Measurements from ENCODE around the gene SUPV3L1.
"Not testable (repeated sequence)": the region's sequence is repeated elsewhere in the genome, so short reads cannot be mapped to it uniquely, and the experiment has no call there.

The SUPV3L1 gene

DNA sequence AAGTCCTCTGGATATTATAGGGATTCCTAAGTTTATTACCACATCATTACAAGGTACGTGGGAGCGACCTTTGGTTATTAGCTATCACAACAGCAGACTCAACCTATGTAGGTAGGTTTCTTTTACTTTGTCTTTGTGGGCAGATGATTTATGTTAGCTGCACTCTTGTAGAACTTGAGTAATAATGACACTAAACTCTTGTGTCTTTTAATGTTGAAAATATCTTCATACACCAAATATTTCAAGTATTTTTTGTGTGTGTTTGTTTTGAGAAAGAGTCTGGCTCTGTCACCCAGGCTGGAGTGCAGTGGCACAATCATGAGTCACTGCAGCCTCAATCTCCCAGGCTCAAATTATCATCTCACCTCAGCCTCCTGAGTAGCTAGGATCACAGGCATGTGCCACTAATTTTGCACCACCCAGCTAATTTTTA, 19.2 kb upstream of the SUPV3L1 start:
- H3K4me1 ChIP-seq (ENCODE audit: control insufficient read depth, insufficient read depth, low read length) = no peaks in the 10 kb centered on the region
- H3K9ac ChIP-seq (ENCODE audit: low read length) = no peak overlapping the region
- H3K9me3 ChIP-seq (ENCODE audit: control insufficient read depth, insufficient read depth, low read depth, low read length) = no peaks in the 10 kb centered on the region
- no peaks in the 10 kb centered on the region for H3K27me3 ChIP-seq (ENCODE audit: control insufficient read depth, insufficient read depth, low read length)
- H3K36me3 ChIP-seq (ENCODE audit: control insufficient read depth, insufficient read depth, low read length) = peaks cover 33% of the 10 kb centered on the region
- no peak overlapping the region for H3K27ac ChIP-seq (ENCODE audit: low read depth, low read length)
- H3K4me3 ChIP-seq (ENCODE audit: low read depth, low read length) = no peak overlapping the region

DNA sequence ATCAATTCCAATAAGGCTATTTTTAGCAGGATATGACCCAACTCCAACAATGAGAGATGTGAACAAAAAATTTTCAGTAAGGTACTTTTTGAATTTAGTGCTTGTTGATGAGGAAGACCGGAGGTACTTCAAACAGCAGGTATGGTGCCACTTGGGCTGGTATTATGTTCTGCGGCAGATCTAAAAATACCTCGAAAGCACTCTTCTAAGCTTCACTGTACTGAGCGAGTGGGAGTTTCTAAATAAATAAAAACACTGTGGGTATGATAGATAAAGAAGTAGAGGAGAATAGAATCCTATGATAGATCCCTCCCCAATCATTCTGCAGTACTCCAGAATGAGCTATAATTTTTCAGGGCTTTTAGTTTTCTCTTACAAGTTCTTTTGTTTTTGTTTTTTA, 11.5 kb upstream of the SUPV3L1 start:
- Histone ChIP-seq H3K9me3 (ENCODE audit: control insufficient read depth, insufficient read depth, low read depth, low read length) (no peaks in the 10 kb centered on the region), H3K4me3 (ENCODE audit: low read depth, low read length) (no peak overlapping the region), H3K9ac (ENCODE audit: low read length) (no peak overlapping the region), H3K27me3 (ENCODE audit: control insufficient read depth, insufficient read depth, low read length) (no peaks in the 10 kb centered on the region), H3K36me3 (ENCODE audit: control insufficient read depth, insufficient read depth, low read length) (peaks cover 36% of the 10 kb centered on the region), H3K4me1 (ENCODE audit: control insufficient read depth, insufficient read depth, low read length) (no peaks in the 10 kb centered on the region), H3K27ac (ENCODE audit: low read depth, low read length) (no peak overlapping the region)

DNA sequence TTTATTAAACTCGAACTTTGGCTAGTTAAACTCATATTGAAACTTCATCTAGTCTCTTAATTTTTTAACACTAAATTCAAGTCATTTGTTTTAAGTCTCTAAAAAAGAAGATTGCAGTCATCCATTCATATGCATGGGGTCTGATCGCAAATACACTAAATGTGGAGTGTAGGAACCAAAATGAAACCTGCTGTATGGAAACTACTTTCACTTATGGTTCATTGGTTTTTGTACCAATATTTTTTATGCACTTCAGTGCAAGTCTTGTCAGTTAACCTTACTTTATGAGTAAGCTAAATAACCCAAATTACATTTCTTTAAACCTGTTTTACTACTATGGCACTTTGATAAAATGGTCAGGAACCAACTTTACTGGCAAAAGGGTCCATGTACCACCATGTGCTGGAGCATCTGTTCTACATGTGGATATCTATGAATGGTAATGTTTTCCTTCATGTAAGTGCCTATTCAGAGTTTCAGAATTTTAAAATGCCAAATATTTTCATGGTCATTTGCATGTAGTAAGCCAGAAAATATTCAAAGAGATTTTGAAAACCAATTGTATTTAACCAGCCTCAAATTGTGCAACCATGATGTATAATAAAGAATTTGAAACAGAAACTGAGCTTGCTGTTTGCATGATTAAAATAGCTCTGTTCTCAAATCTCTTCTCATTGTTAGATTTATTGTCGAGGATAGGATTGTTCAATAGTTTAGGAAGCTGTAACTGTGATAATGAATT, 7.6 kb upstream of the SUPV3L1 start:
- no peak overlapping the region for H3K27ac ChIP-seq (ENCODE audit: low read depth, low read length)
- H3K9me3 ChIP-seq (ENCODE audit: control insufficient read depth, insufficient read depth, low read depth, low read length) = no peaks in the 10 kb centered on the region
- peaks cover 23% of the 10 kb centered on the region for H3K36me3 ChIP-seq (ENCODE audit: control insufficient read depth, insufficient read depth, low read length)
- H3K27me3 ChIP-seq (ENCODE audit: control insufficient read depth, insufficient read depth, low read length) = no peaks in the 10 kb centered on the region
- no peak overlapping the region for H3K4me3 ChIP-seq (ENCODE audit: low read depth, low read length)
- no peaks in the 10 kb centered on the region for H3K4me1 ChIP-seq (ENCODE audit: control insufficient read depth, insufficient read depth, low read length)
- H3K9ac ChIP-seq (ENCODE audit: low read length) = no peak overlapping the region

DNA sequence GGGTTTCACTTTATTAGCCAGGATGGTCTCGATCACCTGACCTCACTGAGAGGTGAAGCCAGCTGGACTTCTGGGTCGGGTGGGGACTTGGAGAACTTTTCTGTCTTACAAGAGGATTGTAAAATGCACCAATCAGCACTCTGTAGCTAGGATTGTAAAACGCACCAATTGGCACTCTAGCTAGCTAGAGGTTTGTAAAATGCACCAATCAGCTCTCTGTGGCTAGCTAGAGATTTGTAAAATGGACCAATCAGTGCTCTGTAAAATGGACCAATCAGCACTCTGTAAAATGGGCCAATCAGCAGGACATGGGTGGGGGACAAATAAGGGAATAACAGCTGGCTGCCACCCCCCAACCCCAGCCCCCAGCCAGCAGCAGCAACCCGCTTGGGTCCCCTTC, 4.7 kb upstream of the SUPV3L1 start:
- H3K9ac ChIP-seq (ENCODE audit: low read length); H3K27ac ChIP-seq (ENCODE audit: low read depth, low read length); H3K4me3 ChIP-seq (ENCODE audit: low read depth, low read length); H3K27me3 ChIP-seq (ENCODE audit: control insufficient read depth, insufficient read depth, low read length); H3K4me1 ChIP-seq (ENCODE audit: control insufficient read depth, insufficient read depth, low read length); H3K9me3 ChIP-seq (ENCODE audit: control insufficient read depth, insufficient read depth, low read depth, low read length): not testable (repeated sequence)
- H3K36me3 ChIP-seq (ENCODE audit: control insufficient read depth, insufficient read depth, low read length) = peaks cover 12% of the 10 kb centered on the region

DNA sequence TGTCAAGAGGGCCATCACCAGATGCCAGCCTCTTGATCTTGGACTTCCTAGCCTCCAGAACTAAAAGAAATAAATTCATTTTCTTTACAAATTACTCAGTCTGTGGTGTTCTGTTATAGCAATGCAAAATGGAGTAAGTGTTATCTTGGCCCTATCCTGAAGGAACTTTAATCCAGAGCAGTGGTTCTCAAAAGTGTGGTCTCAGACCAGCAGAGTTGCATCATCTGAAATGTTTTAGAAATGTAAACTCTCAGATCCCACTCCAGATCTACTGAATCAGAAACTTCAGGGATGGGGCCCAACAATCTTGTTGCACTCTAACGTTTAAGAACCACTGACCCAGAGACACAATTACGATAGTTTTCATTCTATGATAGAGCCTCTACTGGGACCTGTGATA, 3.2 kb upstream of the SUPV3L1 start:
- Histone ChIP-seq H3K4me3 (ENCODE audit: low read depth, low read length) (no peak overlapping the region), H3K27me3 (ENCODE audit: control insufficient read depth, insufficient read depth, low read length) (no peaks in the 10 kb centered on the region), H3K9ac (ENCODE audit: low read length) (no peak overlapping the region), H3K9me3 (ENCODE audit: control insufficient read depth, insufficient read depth, low read depth, low read length) (no peaks in the 10 kb centered on the region), H3K36me3 (ENCODE audit: control insufficient read depth, insufficient read depth, low read length) (peaks cover 7% of the 10 kb centered on the region; the same call in 1 of the 2 replicates), H3K27ac (ENCODE audit: low read depth, low read length) (no peak overlapping the region), H3K4me1 (ENCODE audit: control insufficient read depth, insufficient read depth, low read length) (peaks cover 6% of the 10 kb centered on the region)

DNA sequence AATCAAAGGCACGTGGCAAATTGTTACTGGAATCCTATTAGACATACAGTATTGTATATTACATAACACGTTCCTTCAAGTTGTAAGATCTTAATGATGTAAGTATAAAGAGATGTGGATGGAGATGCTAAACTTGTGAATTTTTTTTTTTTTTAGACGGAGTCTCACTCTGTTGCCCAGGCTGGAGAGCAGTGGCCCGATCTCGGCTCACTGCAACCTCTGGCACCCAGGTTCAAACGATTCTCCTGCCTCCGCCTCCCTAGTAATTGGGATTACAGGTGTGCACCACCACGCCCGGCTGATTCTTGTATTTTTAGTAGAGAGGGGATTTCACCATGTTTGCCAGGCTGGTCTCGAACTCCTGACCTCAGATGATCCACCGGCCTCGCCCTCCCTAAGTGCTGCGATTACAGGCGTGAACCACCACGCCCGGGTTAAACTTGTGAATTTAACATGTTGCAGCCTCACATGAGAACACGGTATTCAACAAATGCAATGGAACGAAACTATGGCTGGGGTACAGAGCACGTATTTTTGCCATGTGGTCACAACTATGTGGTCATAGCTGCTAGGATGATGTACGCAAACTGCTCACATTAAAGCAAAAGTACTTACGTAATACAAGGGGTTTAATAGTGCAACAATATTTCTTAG, 818 bp upstream of the SUPV3L1 start:
- H3K4me3 ChIP-seq (ENCODE audit: low read depth, low read length) = peak overlapping the region; percentile 89
- H3K9me3 ChIP-seq (ENCODE audit: control insufficient read depth, insufficient read depth, low read depth, low read length) = no peaks in the 10 kb centered on the region
- peaks cover 7% of the 10 kb centered on the region for H3K36me3 ChIP-seq (ENCODE audit: control insufficient read depth, insufficient read depth, low read length)
- H3K27me3 ChIP-seq (ENCODE audit: control insufficient read depth, insufficient read depth, low read length) = no peaks in the 10 kb centered on the region
- peak overlapping the region; percentile 91; the same call in 1 of the 2 replicates for H3K27ac ChIP-seq (ENCODE audit: low read depth, low read length)
- peak overlapping the region; percentile 91 for H3K9ac ChIP-seq (ENCODE audit: low read length)
- peaks cover 6% of the 10 kb centered on the region for H3K4me1 ChIP-seq (ENCODE audit: control insufficient read depth, insufficient read depth, low read length)

DNA sequence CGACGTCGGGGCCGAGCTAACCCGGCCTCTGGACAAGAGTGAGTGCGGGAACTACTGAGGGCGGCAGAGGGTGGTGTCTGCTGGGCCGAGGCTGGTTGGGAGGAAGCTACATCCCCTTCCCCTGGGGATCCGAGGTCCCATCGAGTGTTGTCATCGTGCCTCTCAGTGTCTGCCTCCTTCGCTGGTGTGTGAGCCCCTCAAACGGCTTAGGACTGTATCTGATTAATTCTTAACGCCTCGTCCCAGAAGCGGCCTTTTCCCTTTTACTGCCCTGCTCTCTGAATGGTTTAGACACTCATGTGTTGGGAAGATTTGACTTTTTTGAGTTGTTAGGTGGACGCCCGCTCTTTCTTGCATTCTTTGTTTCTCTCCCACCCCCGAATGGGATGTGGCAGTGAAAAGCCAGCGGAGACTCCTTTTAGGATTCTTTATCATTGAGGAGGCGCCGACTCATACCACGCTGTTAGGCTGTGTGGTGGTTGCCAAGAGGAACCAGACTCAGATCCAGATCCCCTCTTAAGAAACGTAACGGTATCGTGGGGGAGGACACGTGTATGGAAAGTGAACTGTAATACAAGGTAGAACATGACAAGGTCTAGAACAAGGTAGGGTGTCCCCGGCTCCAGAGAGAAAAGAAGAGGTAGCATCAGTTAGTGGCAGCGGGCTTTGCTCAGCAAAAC, 631 bp downstream of the SUPV3L1 start:
- Histone ChIP-seq H3K27me3 (ENCODE audit: control insufficient read depth, insufficient read depth, low read length) (no peaks in the 10 kb centered on the region), H3K9me3 (ENCODE audit: control insufficient read depth, insufficient read depth, low read depth, low read length) (no peaks in the 10 kb centered on the region), H3K4me1 (ENCODE audit: control insufficient read depth, insufficient read depth, low read length) (peaks cover 6% of the 10 kb centered on the region), H3K4me3 (ENCODE audit: low read depth, low read length) (peak overlapping the region; percentile 89), H3K27ac (ENCODE audit: low read depth, low read length) (peak overlapping the region; percentile 91), H3K9ac (ENCODE audit: low read length) (peak overlapping the region; percentile 91), H3K36me3 (ENCODE audit: control insufficient read depth, insufficient read depth, low read length) (peaks cover 7% of the 10 kb centered on the region)

DNA sequence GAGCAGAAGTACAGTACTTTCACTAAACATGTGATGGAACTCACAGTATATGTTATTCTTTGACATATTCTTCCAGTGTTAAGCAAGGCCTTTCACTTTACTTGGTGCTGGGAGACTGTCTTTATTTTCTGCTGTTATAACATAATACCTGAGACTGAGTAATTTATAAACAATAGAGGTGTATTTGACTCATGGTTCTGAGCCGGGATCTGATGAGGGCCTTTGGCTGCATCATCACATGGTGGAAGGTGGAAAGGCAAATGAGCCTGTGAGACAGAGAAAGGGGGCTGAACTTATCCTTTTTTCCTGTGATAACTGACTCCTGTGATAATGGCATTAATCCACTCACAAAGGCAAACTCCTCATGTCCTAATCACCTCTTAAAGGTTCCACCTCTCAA, 1.4 kb downstream of the SUPV3L1 start:
- Histone ChIP-seq H3K4me3 (ENCODE audit: low read depth, low read length) (peak overlapping the region; percentile 89), H3K36me3 (ENCODE audit: control insufficient read depth, insufficient read depth, low read length) (peaks cover 15% of the 10 kb centered on the region), H3K9me3 (ENCODE audit: control insufficient read depth, insufficient read depth, low read depth, low read length) (no peaks in the 10 kb centered on the region), H3K4me1 (ENCODE audit: control insufficient read depth, insufficient read depth, low read length) (peaks cover 6% of the 10 kb centered on the region), H3K27me3 (ENCODE audit: control insufficient read depth, insufficient read depth, low read length) (no peaks in the 10 kb centered on the region), H3K27ac (ENCODE audit: low read depth, low read length) (no peak overlapping the region), H3K9ac (ENCODE audit: low read length) (peak overlapping the region; percentile 91)

DNA sequence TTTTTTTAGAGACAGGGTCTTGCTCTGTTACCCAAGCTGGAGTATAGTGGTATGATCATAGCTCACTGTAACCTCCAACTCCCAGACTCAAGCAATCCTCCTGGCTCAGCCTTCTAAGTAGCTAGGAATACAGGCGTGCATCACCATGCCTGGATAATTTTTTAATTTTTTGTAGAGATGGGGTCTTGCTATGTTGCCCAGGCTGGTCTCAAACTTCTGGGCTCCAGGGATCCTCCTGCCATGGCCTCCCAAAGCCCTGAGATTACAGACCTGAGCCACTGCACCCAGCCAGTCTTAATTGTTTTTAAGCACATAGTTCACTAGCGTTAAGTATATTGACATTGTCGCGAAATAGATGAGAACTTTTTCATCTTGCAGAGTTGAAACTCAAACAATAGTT, 2.0 kb downstream of the SUPV3L1 start:
- Histone ChIP-seq H3K9ac (ENCODE audit: low read length) (no peak overlapping the region), H3K36me3 (ENCODE audit: control insufficient read depth, insufficient read depth, low read length) (peaks cover 20% of the 10 kb centered on the region), H3K4me3 (ENCODE audit: low read depth, low read length) (no peak overlapping the region), H3K27me3 (ENCODE audit: control insufficient read depth, insufficient read depth, low read length) (no peaks in the 10 kb centered on the region), H3K27ac (ENCODE audit: low read depth, low read length) (no peak overlapping the region), H3K4me1 (ENCODE audit: control insufficient read depth, insufficient read depth, low read length) (peaks cover 6% of the 10 kb centered on the region), H3K9me3 (ENCODE audit: control insufficient read depth, insufficient read depth, low read depth, low read length) (no peaks in the 10 kb centered on the region)

DNA sequence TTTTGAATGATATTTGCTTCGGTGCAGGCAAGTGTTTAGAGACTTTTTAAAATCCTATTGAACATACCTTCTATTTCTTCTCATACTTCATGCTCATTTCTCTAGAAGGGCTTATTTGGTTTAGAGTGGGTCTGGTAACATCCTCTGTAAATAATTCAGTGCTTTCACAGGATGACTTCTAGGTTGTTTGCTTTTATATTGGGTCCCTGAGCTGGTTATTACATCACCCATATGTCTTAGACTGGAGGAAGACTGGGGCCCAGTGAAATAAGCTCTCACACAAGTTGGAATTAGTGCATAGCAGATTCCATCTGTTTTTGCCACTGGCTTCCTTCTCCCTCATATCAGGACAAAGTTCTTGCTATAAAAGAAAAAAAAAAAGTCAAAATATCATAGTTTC, 6.5 kb downstream of the SUPV3L1 start:
- Histone ChIP-seq H3K4me3 (ENCODE audit: low read depth, low read length) (no peak overlapping the region), H3K27me3 (ENCODE audit: control insufficient read depth, insufficient read depth, low read length) (no peaks in the 10 kb centered on the region), H3K4me1 (ENCODE audit: control insufficient read depth, insufficient read depth, low read length) (0 out of 2 replicates have a peak, but pooled peaks cover under 1% of the 10 kb centered on the region), H3K9me3 (ENCODE audit: control insufficient read depth, insufficient read depth, low read depth, low read length) (no peaks in the 10 kb centered on the region), H3K9ac (ENCODE audit: low read length) (no peak overlapping the region), H3K36me3 (ENCODE audit: control insufficient read depth, insufficient read depth, low read length) (peaks cover 61% of the 10 kb centered on the region), H3K27ac (ENCODE audit: low read depth, low read length) (no peak overlapping the region)

DNA sequence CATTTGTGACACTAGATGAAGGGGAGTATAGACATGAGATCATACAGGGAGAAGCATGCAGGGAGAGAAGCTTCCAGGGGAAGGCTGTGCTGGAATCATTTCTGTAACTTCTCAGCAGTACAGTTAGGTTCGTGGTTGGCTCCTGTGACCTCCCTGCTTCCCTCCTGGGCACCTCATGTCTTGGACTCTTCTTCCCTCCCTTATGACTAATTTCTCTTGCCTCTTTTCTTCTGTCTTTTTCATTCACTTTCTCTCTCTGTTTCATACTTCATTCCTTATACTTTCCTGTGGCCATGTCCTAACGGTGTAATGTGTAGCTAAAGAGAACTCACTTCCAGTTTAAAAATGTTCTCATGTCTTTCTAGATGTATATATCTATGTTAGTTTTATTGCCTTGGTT, 21.0 kb downstream of the SUPV3L1 start:
- H3K4me1 ChIP-seq (ENCODE audit: control insufficient read depth, insufficient read depth, low read length) = no peaks in the 10 kb centered on the region

More for the DNA sequence above, 21.0 kb downstream of the SUPV3L1 start:
- Histone ChIP-seq H3K9me3 (ENCODE audit: control insufficient read depth, insufficient read depth, low read depth, low read length) (no peaks in the 10 kb centered on the region), H3K27me3 (ENCODE audit: control insufficient read depth, insufficient read depth, low read length) (no peaks in the 10 kb centered on the region), H3K36me3 (ENCODE audit: control insufficient read depth, insufficient read depth, low read length) (peaks cover 87% of the 10 kb centered on the region), H3K4me3 (ENCODE audit: low read depth, low read length) (no peak overlapping the region), H3K9ac (ENCODE audit: low read length) (no peak overlapping the region), H3K27ac (ENCODE audit: low read depth, low read length) (no peak overlapping the region)

Measured in HUES6 (cell line).